ENCODE measurements around the gene FGF11. TPM values are rescaled to one million over a fixed set of nuclear protein-coding genes. Genes with fewer than 3 reads are reported as not detected.
A peak's percentile ranks its signal among the peaks of the same experiment; 100 is the strongest.

FGF11 gene
- total and polyA plus RNA-seq, 2 of the 4 experiments (the other 2 are of a cell fraction): 0.18 to 1.1 TPM

- peak overlapping the region; percentile 91 for H3K27ac ChIP-seq (ENCODE audit: insufficient read depth, low read length)
- H3K9me1 ChIP-seq (ENCODE audit: insufficient read depth, low read length): peaks cover 25% of the 10 kb centered on the region
- H3K9me3 ChIP-seq (ENCODE audit: control insufficient read depth, insufficient read depth, low read length): no peaks in the 10 kb centered on the region
- H3K79me1 ChIP-seq (ENCODE audit: low read depth in 1 of 2, low read length in 2 of 2): peaks cover 5 to 72% of the 10 kb centered on the region in 2 experiments; a peak in 3 of 4 replicates
- peak overlapping the region; percentile 93 for H3K4ac ChIP-seq (ENCODE audit: low read depth, low read length)
- H4K8ac ChIP-seq (ENCODE audit: low read depth in 2 of 2, low read length in 2 of 2): peak overlapping the region; percentile 55 to 73; a peak in 3 of 4 replicates
- no TSS peak for BruUV-seq (replicated peaks)
- peak overlapping the region; percentile 71 for H2BK120ac ChIP-seq (ENCODE audit: low read depth, low read length)
- peak overlapping the region; percentile 85 for H2AK5ac ChIP-seq (ENCODE audit: low read depth, low read length)
- H2AK9ac ChIP-seq (replicated peaks; ENCODE audit: low read depth, low read length, poor library complexity): peak overlapping the region; percentile 98
- peak overlapping the region; percentile 74 for H3K14ac ChIP-seq (replicated peaks; ENCODE audit: low read depth, low read length)
- H3K23ac ChIP-seq (ENCODE audit: low read depth, low read length): peak overlapping the region; percentile 81
- peak overlapping the region; percentile 76 for H3K4me3 ChIP-seq (ENCODE audit: insufficient read depth, low read depth, low read length)
- peak overlapping the region; percentile 88 for H4K5ac ChIP-seq (ENCODE audit: low read depth, low read length)
- ChIA-PET POLR2A (ENCODE audit: unreplicated experiment) (interaction anchor here (0.6 to 1.0 kb wide), 5 partner anchors 18 to 1001 kb away, joined by 3 to 8 read pairs (median 4); partner anchors contain the start of gene CHRNB1), CTCF (no interaction called here)
- in situ Hi-C loops (cut with MboI; ENCODE audit: low sequenced_read_pairs): no loop called here
- H4K91ac ChIP-seq (ENCODE audit: insufficient read depth, low read depth, low read length): peak overlapping the region; percentile 94
- dilution Hi-C loops (cut with HindIII; ENCODE audit: low sequenced_read_pairs, unreplicated experiment): no loop called here
- peak overlapping the region; percentile 86 for H2BK5ac ChIP-seq (ENCODE audit: low read depth, low read length, poor library complexity, severe bottlenecking)
- H3K4me1 ChIP-seq (ENCODE audit: control insufficient read depth, insufficient read depth, low read length): peaks cover 26% of the 10 kb centered on the region
- peak overlapping the region; percentile 48; the same call in 1 of the 2 replicates for H2BK20ac ChIP-seq (ENCODE audit: low read depth, low read length)
- peak overlapping the region; percentile 94 for H3K9ac ChIP-seq (ENCODE audit: low read depth, low read length)
- 31% methylated on average over 18 of the region's 40 CpGs; no CpG with 5 or more reads in 1 of the 2 experiments for WGBS, 2 experiments (ENCODE audit: extremely low coverage in 2 of 2, insufficient read length in 1 of 2)
- H3K56ac ChIP-seq (ENCODE audit: extremely low read depth, insufficient read depth, low read length): peak overlapping the region; percentile 84
- intact Hi-C loops (cut with micrococcal nuclease): loop anchor here (2.0 kb wide), 1 partner anchor 128 kb away; no protein-coding TSS in a partner anchor
- peak overlapping the region; percentile 83 for H3K18ac ChIP-seq (ENCODE audit: low read depth, low read length)
- peak overlapping the region; percentile 88 for H2AFZ ChIP-seq (replicated peaks; ENCODE audit: low read length, poor library complexity)
- ATAC-seq (ENCODE audit: low read depth) (peak; percentile 22), DNase-seq (peak; percentile 18)
- peak overlapping the region; percentile 31; the same call in 1 of the 3 replicates for H2BK15ac ChIP-seq (ENCODE audit: low read depth, low read length)
- peaks cover 53% of the 10 kb centered on the region for H4K20me1 ChIP-seq (ENCODE audit: insufficient read depth, low read length)
- no peaks in the 10 kb centered on the region for H3K27me3 ChIP-seq (ENCODE audit: control insufficient read depth, insufficient read depth, low read length)
- H3K36me3 ChIP-seq (ENCODE audit: control insufficient read depth, insufficient read depth, low read length): peaks cover 5% of the 10 kb centered on the region; the same call in 1 of the 2 replicates
- peak overlapping the region; percentile 85 for H3K4me2 ChIP-seq (ENCODE audit: low read depth, low read length)
- no peak for TF ChIP-seq NFE2L2 (IDR thresholded peaks at IDR 0.05; ENCODE audit: low read depth, low read length)
- no peak for TF ChIP-seq CHD1 (IDR thresholded peaks at IDR 0.05; ENCODE audit: low read depth, low read length)
- no peak for TF ChIP-seq FOS (IDR thresholded peaks at IDR 0.05; ENCODE audit: low read depth, low read length)
- TF ChIP-seq SMC3 (IDR thresholded peaks at IDR 0.05; ENCODE audit: low read depth, low read length): no peak
- no peak for TF ChIP-seq USF2 (IDR thresholded peaks at IDR 0.05; ENCODE audit: low read depth, low read length)
- TF ChIP-seq MXI1 (IDR thresholded peaks at IDR 0.05; ENCODE audit: borderline replicate concordance, low read depth, low read length): no peak
- no peak for TF ChIP-seq CEBPB (IDR thresholded peaks at IDR 0.05; ENCODE audit: low read depth, low read length)
- TF ChIP-seq POLR2A (IDR thresholded peaks at IDR 0.05; ENCODE audit: low read depth, low read length): peak; percentile 41; the same call in 1 of the 2 replicates
- TF ChIP-seq ELK1 (IDR thresholded peaks at IDR 0.05; ENCODE audit: borderline replicate concordance, low read depth, low read length): no peak
- peak; percentile 9 for TF ChIP-seq RCOR1 (IDR thresholded peaks at IDR 0.05; ENCODE audit: insufficient replicate concordance, low read length)
- TF ChIP-seq CTCF (conservative IDR thresholded peaks at IDR 0.05; ENCODE audit: low read depth, low read length): no peak
- no peak for TF ChIP-seq BHLHE40 (IDR thresholded peaks at IDR 0.05; ENCODE audit: low read depth, low read length)
- no peak for TF ChIP-seq RFX5 (IDR thresholded peaks at IDR 0.05; ENCODE audit: low read depth, low read length)
These were observed 39.2 kb downstream of the FGF11 start for GRCh38 chr17:7478276-7479212.
